ENCODE results near the gene NCKIPSD.

DNA sequence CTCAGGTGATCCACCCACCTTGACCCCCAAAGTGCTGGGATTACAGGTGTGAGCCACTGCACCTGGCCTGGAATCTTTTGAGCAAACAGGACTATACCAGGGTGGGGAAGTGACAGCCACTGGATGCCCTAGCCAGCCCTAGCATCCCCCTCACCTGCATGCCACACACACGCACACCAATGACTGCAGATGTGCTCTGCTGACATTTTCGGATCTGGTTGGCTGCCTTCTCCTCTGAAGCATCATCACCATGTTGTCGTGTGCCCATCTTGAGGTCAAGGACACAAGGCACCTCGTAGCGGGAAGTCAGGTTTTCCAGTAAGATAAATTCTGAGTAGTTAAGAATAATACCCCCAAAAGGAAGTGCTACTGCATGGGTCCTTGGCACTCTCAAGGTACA lies 3.7 kb upstream of the NCKIPSD start:
- no peak for TF ChIP-seq JUND (IDR thresholded peaks at IDR 0.05)
- TF ChIP-seq, protein P1, sequence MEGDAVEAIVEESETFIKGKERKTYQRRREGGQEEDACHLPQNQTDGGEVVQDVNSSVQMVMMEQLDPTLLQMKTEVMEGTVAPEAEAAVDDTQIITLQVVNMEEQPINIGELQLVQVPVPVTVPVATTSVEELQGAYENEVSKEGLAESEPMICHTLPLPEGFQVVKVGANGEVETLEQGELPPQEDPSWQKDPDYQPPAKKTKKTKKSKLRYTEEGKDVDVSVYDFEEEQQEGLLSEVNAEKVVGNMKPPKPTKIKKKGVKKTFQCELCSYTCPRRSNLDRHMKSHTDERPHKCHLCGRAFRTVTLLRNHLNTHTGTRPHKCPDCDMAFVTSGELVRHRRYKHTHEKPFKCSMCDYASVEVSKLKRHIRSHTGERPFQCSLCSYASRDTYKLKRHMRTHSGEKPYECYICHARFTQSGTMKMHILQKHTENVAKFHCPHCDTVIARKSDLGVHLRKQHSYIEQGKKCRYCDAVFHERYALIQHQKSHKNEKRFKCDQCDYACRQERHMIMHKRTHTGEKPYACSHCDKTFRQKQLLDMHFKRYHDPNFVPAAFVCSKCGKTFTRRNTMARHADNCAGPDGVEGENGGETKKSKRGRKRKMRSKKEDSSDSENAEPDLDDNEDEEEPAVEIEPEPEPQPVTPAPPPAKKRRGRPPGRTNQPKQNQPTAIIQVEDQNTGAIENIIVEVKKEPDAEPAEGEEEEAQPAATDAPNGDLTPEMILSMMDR (IDR thresholded peaks at IDR 0.05 in 2 of 3, conservative IDR thresholded peaks at IDR 0.05 in 1 of 3; ENCODE audit: borderline replicate concordance in 1 of 3, insufficient read depth in 1 of 3, low read depth in 2 of 3, low read length in 2 of 3): no peak
